Activated CD4-positive, alpha-beta T cell treated with anti-CD3 and anti-CD28 coated beads for 24 hours (primary cell): ENCODE data around the gene RUNX2.

Experiments
- DNase-seq, 2 donors: peaks; one replicate each; pipeline ENCODE4 v3.0.0-alpha.2; 2020; ENCODE audit warnings: low read depth in 2 of 2

Gene RUNX2

GRCh38 chr6:45587229-45588060 lies 259.3 kb downstream of the RUNX2 start:
- no peak for DNase-seq

DNA sequence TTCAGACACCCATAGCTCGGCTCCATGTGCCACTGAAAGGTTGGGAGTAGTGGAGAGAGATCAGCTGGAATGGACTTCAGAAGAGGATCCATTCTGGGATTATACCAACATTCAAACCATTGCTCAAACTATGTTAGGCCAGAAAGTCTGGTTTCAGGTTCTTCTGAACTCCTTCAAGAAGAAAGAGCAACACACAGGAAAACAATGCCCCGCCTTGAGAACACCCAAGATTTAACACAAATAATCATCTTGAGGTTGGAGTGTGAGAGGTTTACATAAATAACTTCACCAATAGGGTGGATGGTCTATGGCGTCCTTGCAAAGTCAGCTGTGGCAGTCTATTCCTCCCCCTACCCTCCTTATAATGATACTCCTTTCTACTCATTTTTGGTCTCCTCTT lies 261.2 kb downstream of the RUNX2 start:
- no peak for DNase-seq

- DNase-seq, result no peak
Observed at GRCh38 chr6:45590226-45590625, 262.1 kb downstream of the RUNX2 start.

DNA sequence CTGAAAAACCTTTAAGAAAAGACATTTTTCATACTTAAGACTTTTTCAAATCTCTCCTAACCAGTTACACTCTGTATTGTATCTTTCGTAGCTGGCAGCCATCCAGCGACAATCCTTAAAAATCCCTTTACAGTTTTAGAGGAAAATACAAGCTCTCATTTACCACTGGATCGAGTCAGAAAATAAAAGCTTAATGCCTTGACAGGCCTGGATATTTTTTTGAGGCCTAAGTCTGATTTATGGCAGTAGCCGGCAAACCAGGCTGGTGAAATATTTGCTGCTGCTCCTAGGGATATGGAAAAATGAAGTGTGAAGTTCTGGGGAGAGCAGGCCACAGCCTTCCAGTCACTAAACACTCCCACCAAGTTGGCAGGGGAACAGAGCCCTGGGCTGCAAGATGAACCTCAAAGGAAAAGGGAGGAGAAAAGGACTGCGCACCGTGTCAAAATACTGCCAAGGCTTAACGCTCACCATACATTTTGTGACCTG lies 262.6 kb downstream of the RUNX2 start:
- no peak for DNase-seq

- no peak for DNase-seq
Observed at GRCh38 chr6:45591306-45591705, 263.2 kb downstream of the RUNX2 start.

GRCh38 chr6:45591890-45592289 lies 263.8 kb downstream of the RUNX2 start:
- no peak for DNase-seq

GRCh38 chr6:45592991-45593390 lies 264.9 kb downstream of the RUNX2 start:
- no peak for DNase-seq

DNA sequence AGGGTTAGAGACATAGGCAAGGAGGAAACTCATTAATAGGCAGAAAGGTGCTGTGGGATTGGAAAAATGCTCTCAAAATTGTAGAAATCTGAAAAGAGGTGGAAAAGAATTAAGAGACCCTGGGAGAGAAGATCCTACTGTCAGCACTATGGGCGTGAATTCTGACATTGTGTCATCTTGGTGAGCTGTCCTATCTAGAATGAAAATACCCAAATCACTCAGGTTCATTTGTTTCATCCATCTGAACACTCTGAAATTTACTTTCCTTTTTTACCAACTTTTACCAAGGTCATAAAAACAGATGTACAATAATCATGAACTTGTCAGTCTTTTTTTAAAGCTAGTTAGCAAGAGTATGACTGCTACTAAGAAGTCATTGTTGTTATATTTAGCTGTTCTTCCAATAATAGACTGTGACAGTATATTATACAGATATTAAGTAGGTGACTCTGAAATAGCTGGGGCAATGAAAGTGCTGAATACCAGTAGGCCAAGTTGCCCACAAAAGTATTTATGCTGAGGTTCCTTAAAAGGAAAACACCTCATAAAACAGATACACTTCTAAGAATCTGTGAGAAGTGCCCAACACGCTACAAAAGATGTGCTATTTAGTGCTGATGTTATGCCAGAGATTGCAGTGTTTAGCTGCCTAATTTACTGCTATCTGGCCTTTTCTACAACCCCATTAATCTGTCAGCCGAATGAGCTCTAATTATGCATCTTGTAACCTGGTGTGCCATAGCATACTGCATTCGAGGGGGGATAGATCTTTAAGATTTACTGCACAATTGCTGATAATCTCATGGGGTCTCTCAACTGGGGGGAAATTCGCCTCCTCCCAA lies 267.1 kb downstream of the RUNX2 start:
- no peak for DNase-seq

- no peak for DNase-seq
Observed at GRCh38 chr6:45597424-45597823, 269.3 kb downstream of the RUNX2 start.

DNA sequence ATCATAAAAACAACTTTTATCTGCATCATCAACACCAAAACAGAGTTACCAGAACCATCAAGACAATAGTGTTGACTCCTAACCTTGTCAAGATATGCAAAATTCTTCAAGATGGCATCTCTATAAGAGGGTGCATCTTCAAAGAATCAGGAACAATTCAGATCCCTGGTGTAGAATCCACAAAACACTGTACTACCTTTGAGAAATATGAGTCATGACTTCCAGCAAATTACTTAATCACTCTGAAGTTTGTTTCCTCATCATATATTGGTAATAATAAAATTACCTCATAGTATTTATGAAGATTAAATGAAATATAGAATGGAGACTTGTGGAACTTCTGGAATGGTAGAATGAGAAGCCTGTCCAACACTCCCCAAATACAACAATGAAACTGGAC lies 270.9 kb downstream of the RUNX2 start:
- no peak for DNase-seq

DNA sequence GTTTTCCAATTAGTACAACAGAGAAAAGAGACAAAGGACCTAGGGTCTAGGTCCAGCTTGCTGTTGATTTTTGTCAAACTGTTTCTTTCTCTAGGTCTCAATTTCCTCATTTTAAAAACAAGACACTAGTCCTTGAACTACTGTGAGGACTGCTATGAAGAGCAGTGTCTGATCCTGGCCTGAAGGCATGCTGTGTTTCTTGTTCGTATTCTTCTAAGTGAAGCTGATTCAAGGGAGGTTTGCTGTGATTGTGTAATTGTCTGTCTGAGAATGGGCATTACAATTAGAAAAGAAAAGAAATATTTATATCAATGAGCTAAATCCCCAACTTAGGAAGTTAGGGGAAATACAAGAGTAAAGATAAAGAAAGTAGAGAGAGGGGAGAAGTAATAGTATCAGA lies 277.8 kb downstream of the RUNX2 start:
- DNase-seq, result no peak

DNA sequence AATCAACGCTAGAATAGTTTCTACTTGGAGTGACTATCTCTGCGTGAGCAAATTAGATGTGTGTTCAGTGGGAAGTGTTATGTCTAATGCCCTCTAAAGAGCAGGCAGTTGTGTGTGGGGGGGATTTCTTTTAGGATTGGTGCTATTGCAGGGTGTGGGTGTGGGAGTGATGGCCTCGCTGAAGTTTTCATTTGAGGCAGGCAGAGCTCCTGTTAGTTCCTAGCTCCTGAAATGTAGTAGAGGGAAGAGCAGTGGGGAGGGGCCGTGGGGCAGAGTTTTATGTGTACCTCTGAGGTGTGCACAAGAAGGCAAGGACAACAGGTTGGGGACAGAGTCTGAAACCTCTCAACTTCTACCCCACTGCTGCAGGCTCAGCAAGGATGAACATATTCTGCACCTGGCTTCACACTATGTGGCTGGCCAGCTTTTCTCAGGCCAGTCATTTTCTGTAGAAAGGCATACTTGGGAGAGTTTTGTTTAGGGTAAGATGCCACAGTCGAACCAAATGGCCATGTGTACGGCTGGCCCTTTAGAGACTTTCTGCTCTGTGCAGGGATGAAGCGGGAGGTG lies 278.8 kb downstream of the RUNX2 start:
- DNase-seq, result no peak

GRCh38 chr6:45607798-45608197 lies 279.7 kb downstream of the RUNX2 start:
- DNase-seq, result no peak

- DNase-seq, result no peak
Observed at GRCh38 chr6:45608252-45608913, 280.3 kb downstream of the RUNX2 start.

DNA sequence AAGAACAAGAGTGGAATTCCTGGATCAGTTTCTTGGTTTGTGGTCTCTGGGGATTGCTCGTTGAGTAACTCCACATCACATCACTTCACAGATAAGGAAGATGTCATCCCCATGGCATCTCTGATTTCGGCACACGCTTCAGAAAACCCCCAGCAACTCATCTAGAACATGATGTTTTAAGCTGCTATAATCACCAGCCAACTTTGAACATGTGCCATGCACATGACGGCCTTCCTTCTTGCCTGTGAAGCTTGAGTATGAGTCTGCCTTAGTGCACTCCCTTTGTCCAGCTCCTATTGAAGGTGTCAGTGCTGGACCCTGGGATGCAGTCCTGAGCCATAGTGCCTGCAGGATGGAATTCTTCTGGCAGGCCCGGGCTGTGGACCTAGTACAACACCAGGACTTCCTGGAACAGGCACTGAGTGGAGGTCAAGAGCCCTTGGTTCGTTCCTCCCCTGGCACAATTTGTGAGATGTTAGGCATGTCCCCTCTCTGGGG lies 281.1 kb downstream of the RUNX2 start:
- DNase-seq, result no peak

GRCh38 chr6:45610374-45610773 lies 282.2 kb downstream of the RUNX2 start:
- no peak for DNase-seq

DNA sequence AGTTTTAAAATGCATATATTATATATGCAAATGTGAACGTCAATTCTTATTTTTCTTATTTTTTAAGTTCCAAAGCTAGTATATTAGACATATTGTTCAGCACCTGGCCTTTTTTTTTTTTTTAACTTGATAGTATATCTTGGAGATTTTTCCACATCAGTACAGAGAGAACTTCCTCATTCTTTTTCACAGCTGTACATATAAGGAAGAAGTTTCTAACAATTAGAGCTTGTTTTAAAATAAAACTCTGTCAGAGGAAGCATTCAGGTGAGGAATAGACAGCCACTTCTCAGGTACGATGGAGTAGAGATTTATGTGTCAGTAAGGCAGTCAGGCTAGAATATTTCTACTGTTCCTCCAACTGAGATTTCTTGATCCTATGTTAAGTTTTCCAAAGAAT lies 282.7 kb downstream of the RUNX2 start:
- no peak for DNase-seq

DNA sequence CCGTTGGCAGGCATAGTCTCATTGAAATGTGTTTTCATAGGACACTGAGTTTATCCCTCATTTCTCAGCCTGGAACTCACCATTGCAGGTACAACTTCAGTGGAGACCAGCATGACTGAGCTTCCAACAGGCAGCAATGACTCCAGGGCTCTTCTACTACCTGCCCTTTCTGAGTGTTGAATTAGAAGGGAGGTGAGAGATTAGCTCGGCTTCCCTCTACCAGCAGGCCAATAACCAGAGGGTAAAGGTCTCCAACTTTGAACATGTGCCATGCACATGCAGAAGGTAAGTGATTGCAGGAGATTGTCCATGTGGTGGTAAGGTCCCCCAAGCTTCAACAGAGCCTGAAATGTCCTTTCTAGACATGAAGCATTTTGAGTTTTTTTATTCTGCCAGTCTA lies 283.4 kb downstream of the RUNX2 start:
- no peak for DNase-seq

DNA sequence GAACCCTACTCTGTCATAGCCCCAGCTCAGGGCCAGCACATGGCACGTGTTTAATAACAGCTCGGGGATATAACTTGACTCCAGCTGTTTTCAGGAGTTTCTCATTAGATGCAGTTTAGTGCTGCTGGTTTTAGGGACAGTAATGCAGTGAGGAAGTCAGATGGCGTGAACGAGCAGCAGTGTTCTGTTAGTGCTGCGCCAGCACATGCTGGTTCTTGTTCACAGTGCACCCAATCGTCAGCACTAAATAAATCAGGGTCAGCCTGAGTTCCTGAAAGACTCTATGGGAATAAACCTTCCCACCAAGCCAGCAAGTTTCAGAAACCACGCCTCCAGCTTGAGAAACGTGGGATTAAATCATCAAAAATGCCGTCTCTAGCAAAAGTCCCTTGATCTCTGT lies 285.5 kb downstream of the RUNX2 start:
- DNase-seq, result no peak

- no peak for DNase-seq
Observed at GRCh38 chr6:45614488-45615285, 286.6 kb downstream of the RUNX2 start.

GRCh38 chr6:45616209-45616608 lies 288.1 kb downstream of the RUNX2 start:
- no peak for DNase-seq
